Activated CD8-positive, alpha-beta memory T cell treated with anti-CD3 and anti-CD28 coated beads for 1 hour (primary cell): ENCODE data around the gene OR5C1.
"Not testable (repeated sequence)": the region's sequence is repeated elsewhere in the genome, so short reads cannot be mapped to it uniquely, and the experiment has no call there.

ENCODE experiments used
- DNase-seq, 2 donors: peaks; one replicate each; pipeline ENCODE4 v3.0.0-alpha.2; 2020; ENCODE audit warnings: low read depth in 1 of 2; ENCODE audit errors: extremely low read depth in 1 of 2

Gene OR5C1

GRCh38 chr9:122788831-122789230 is at the start of gene OR5C1:
TSS of gene OR5C1 (plus strand) at chr9:122788933. CDS start at chr9:122788933, 0 bp downstream.
- DNase-seq, result no peak

- DNase-seq, result no peak
Observed at GRCh38 chr9:122742003-122742402, 46.7 kb upstream of the OR5C1 start, which contains the start of gene OR1L6. TSS of gene OR1L6 (plus strand) at chr9:122742303. CDS start at chr9:122749848, 7,545 bp downstream.

GRCh38 chr9:122754825-122755224 is 33.9 kb upstream of the OR5C1 start:
- no peak for DNase-seq

GRCh38 chr9:122767817-122768216 is 20.9 kb upstream of the OR5C1 start:
- no peak for DNase-seq

GRCh38 chr9:122777052-122777451 is 11.7 kb upstream of the OR5C1 start:
- DNase-seq, result no peak

DNA sequence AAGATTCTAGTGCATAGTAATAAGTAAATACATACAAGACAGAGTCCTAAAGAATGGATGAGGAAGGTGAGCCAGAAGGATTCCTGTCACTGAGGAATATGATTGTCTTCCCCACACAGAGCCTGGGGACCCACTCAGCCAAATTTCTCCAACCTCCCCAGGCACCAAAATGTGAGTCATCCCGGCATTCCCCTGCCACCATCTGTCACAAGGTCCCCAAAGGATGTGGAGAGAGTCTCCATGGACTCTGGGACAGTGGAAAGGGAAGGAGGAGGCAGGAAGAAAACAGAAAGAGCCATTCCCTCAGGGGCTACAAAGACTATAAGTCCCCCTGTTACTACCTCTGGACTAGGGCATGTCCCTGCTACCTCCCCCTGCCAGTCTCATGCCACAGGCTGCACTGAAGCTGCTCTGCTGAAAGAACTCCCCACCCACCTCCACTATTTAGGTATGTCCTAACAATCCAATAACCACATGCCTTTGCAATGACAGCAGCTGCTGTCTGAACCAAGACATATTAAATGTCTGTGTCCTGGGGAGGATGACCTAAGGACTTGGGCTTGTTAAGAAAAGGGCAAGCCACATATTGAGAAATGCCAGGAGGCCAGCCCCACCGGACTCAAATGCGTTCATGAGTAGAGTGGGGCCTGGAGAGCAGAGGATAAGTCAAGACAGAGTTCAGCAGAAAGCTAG is 10.7 kb upstream of the OR5C1 start:
- no peak for DNase-seq

GRCh38 chr9:122779181-122779580 is 9.6 kb upstream of the OR5C1 start:
- DNase-seq, result no peak

GRCh38 chr9:122780026-122780425 is 8.7 kb upstream of the OR5C1 start:
- DNase-seq, result no peak

DNA sequence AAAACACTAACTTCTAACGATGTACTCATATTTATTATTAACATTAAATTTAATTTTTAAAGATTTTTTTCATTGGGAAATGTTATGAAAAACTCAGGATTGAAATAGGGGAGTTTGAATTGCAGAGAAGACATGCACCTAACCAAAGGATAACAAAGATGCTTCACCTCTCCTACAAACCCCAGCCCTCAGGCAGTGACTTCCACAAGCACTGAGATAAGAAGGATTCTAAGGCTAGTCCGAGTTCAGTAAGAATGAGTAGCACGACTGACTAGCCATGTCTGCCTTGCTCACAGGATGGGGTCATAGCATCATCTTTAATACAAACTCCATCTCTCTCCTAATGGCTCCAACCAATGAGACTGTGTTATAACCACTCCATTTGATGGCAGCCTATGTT is 7.1 kb upstream of the OR5C1 start:
- DNase-seq, result no peak

DNA sequence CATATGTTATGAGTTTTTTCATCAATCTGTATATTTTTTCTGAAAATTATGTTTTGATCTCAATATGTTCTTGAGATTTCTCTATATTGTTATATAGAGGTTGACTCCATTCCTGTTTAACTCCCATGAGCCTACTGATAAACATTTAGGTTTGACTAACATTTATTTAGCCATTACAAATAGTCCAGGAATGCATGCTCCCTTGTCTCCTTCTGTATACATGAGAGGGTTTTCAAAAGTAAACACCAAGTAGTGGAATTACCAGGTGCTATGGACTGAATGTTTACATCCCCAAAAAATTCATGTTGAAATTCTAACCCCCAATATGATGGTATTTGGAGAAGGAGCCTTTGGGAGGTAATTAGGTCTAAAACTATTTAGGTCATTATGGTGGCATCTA is 3.5 kb upstream of the OR5C1 start:
- DNase-seq, result no peak

GRCh38 chr9:122786338-122786737 is 2.4 kb upstream of the OR5C1 start:
- DNase-seq, result no peak

GRCh38 chr9:122789256-122790046 is 718 bp downstream of the OR5C1 start:
- no peak for DNase-seq

DNA sequence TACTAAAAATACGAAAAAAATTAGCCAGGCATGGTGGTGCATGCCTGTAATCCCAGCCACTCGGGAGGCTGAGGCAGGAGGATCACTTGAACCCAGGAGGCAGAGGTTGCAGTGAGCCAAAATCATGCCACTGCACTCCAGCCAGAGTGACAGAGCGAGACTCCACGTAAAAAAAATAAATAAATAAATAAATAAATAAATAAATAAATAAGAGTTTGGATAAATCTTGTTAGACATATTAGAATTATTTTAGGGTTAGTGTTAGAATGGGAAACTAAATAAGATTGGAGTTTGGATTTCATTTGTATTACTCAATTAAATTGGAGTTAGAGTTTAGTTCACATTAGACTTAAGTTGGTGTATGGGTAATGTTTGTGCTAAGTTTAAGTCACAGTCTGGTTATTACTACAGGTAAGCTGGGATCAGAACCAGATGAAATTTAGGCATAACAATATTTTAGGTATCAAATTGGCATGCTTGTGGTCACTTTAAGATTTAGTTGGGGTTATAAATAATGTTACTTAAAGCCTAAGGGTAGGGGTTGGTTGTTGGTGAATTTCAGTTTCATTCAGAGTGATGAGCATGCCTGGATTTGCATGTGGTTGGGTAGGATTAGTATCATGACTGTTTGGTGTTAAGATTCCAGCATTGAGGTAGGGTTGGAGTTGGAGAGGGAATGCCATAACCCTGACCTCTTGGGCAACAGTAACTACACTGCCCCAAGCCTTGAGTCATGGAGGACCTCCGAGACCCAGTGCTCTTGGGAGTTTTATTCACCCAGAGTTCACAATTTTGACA is 3.3 kb downstream of the OR5C1 start:
- DNase-seq, result no peak

DNA sequence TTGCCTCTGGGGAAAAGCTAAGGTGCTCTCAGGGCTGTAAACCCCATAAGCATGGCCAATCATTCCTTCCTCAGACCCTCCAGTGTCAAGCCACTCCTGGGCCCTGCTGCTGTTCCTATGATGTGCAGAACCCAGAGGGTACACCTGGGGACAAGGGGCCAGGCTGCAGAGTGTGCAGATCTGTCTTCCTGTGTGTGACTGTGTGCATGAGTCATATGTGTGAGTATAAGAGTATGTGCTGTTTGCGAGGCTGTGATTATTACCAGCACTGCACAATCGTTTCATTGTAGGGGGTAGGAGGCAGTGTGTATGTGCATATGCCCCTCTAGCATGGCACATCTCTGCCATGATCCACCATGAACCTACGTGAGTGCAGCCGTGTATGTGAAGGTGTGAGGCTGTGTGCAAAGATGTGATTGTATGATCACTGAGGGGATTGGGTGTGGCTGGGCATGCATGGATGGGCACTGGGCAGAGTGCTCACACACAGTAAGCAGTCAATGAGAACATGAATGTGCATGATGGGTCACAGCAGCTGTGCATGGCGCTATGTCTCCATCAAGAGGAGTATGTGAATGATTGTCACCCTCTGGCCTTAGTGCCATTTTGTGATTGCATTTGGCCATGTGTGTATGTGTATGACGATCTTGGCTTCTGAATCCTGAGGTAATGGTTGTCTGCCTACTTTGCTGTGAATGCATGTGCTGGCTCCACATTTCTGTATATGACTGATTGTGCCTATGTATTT is 8.8 kb downstream of the OR5C1 start:
- DNase-seq, result no peak

- no peak for DNase-seq
Observed at GRCh38 chr9:122800066-122801060, 11.6 kb downstream of the OR5C1 start, which contains the start of gene OR1K1. TSS of gene OR1K1 (plus strand) at chr9:122800123. CDS start at chr9:122800123, 0 bp downstream.

GRCh38 chr9:122806661-122807060 is 17.9 kb downstream of the OR5C1 start:
- no peak for DNase-seq

GRCh38 chr9:122807271-122807900 is 18.7 kb downstream of the OR5C1 start:
- DNase-seq, result no peak

DNA sequence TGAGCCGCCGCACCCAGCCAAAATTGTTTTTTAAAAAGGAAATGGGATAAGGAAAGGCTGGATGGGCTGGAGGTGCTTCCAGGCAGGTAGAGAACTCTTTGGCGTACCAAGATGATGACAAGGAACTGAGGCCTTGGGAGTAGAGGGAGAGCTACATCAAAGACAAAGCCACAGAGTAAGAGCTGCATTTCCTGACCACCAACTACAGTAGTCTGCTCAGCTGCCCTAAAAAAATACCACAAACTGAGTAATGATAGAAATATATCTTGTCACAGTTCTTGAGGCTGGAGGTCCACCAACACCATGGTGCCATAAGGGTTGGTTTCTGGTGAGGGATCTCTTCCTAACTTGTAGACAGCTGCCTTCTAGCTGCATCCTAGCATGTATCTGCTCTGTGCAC is 19.4 kb downstream of the OR5C1 start:
- DNase-seq, result no peak

DNA sequence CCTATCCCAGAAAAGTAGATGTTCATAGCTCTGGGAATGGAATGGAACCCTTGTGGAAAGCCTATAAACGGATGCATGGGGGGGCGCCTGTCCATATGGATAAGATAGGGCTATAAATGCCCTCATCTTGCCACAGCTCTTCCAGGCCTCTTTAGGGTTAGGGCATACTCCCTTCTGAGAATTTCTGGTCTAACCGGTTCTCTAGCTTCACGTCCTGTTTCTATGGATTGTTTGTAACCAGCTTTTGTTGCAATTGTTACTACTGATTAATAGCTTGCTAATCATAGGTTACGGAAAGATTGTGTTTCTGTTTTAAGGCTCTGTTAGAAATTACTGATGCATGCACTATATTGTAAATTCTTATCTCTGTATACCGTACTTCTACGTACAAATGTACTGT is 20.5 kb downstream of the OR5C1 start:
- DNase-seq, result not testable (repeated sequence)
